ENCODE results near the gene G3BP1.

The G3BP1 gene

DNA sequence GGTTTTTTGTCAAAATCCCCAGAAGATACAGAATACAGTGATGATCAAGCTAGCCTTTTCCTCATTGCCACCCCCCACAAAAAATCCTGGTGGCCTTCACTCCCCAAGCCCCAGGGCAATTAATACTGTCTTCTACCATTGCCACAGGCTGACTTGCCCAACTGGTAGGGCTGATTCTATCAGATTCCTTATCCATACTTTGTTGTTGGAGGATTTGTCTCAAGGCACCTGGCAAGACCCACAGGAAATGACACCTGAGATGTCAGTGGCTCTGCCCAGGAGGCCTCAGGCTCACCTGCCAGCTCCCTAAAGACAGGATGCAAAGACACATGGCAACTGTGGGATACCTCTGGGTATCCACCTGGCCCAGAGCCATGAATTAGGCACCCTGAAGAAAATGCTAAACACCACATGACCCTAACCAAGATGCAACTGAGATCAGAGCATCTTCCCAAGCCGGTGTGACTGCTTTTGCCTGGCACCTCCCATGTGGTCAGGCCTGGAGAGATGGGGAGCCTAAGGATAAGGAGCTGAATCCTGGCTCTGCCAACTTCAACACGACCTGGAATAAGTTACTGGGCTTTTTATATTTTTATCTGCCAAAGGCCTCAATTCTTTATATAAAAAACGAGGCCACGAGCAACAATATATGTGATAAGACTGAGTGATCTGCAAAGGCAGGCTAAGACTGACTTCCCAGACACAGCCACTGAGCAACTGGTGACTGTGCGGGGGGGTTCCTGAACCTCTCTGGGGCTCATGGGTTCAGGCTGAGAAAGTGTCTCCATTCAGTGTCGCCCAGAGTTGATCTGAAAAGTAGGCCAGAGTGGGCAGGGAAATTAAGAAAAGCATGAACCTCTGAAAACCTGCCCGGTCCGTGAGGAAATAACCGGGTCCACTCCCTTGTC lies 14.3 kb upstream of the G3BP1 start:
- Mint-ChIP-seq H3K9me3 (no peaks in the 10 kb centered on the region), H3K36me3 (ENCODE audit: low read depth) (peaks cover 10% of the 10 kb centered on the region), H3K4me1 (peaks cover 39% of the 10 kb centered on the region), H3K4me3 (peak overlapping the region; percentile 82 to 88 (median 86)), H3K27me3 (ENCODE audit: low read depth) (no peaks in the 10 kb centered on the region), H3K27ac (peak overlapping the region; percentile 23 to 99 (median 88))
- TF ChIP-seq CTCF (IDR thresholded peaks at IDR 0.05; ENCODE audit: unreplicated experiment in 3 of 3), result no peak

GRCh38 chr5:151758141-151758429 lies 13.7 kb upstream of the G3BP1 start:
- H3K27me3 Mint-ChIP-seq (ENCODE audit: low read depth), result no peaks in the 10 kb centered on the region
- peaks cover 5% of the 10 kb centered on the region for H3K36me3 Mint-ChIP-seq (ENCODE audit: low read depth)
- peak overlapping the region; percentile 79 to 99 (median 88) for H3K27ac Mint-ChIP-seq
- H3K9me3 Mint-ChIP-seq, result no peaks in the 10 kb centered on the region
- TF ChIP-seq CTCF (IDR thresholded peaks at IDR 0.05; ENCODE audit: unreplicated experiment in 3 of 3), result no peak
- H3K4me1 Mint-ChIP-seq, result peaks cover 39% of the 10 kb centered on the region
- H3K4me3 Mint-ChIP-seq, result peak overlapping the region; percentile 82 to 88 (median 86)

DNA sequence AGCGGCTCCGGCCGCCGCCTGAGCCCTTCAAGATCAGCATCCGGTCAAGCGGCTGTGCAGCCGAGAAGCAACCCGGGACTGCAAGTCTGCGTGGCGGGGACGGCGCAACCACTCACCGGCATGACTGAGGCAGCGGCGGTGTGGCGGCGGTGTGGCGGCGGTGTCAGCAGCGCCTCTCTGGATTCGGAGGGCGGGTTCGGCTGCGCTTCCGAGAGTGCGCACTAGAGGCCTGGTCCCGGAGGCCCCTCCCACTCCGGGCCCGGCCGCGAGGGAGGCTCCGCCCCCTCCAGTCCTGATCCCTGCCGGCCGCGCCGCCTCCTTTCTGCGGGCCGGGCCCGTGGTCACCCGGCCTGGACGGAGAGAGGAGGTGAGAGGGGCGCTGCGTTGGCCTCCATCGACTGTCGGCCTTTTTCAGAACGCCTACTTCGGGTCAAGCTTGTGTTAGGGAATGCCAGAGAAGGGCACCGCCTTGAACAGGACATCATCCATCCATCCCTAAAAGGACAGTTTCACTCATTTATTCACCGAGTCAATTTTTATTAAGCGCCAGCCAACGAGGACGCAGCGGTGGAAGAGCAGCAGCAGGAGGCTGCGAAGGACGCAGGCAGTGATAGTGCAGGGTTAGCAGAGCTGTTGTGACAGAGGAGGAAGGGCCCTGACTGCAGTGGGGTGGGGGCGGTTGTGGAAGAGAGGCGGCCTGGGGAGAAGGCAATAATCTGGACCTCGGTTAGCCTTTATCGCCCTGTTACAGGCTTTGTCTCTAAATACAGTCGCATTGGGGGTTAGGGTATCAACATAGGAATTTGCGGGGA lies 13.1 kb upstream of the G3BP1 start, which contains the start of gene ATOX1:
TSS of gene ATOX1 (minus strand) at position 202 of the 812 bp plus-strand sequence. CDS start at position 122, 80 bp downstream.
- Mint-ChIP-seq H3K27me3 (ENCODE audit: low read depth) (no peaks in the 10 kb centered on the region), H3K4me1 (peaks cover 39% of the 10 kb centered on the region), H3K36me3 (ENCODE audit: low read depth) (peaks cover under 1% of the 10 kb centered on the region), H3K4me3 (peak within 1 kb of the TSS; percentile 82 to 88 (median 86)), H3K9me3 (no peaks in the 10 kb centered on the region), H3K27ac (peak within 1 kb of the TSS; percentile 79 to 99 (median 88))
- TF ChIP-seq CTCF (IDR thresholded peaks at IDR 0.05; ENCODE audit: unreplicated experiment in 3 of 3), result peak in 1 of 3 experiments; percentile 28

- TF ChIP-seq CTCF (IDR thresholded peaks at IDR 0.05; ENCODE audit: unreplicated experiment in 3 of 3), result no peak
- H3K27ac Mint-ChIP-seq, result no peak overlapping the region
- H3K4me3 Mint-ChIP-seq, result no peak overlapping the region
- H3K9me3 Mint-ChIP-seq, result no peaks in the 10 kb centered on the region
- H3K27me3 Mint-ChIP-seq (ENCODE audit: low read depth), result no peaks in the 10 kb centered on the region
- no peaks in the 10 kb centered on the region for H3K36me3 Mint-ChIP-seq (ENCODE audit: low read depth)
- peaks cover 6% of the 10 kb centered on the region for H3K4me1 Mint-ChIP-seq
Observed at GRCh38 chr5:151764801-151765200, 7.0 kb upstream of the G3BP1 start.

GRCh38 chr5:151766975-151767374 lies 4.8 kb upstream of the G3BP1 start:
- peaks cover 10% of the 10 kb centered on the region for H3K4me1 Mint-ChIP-seq
- TF ChIP-seq CTCF (IDR thresholded peaks at IDR 0.05; ENCODE audit: unreplicated experiment in 3 of 3), result no peak
- H3K9me3 Mint-ChIP-seq, result no peaks in the 10 kb centered on the region
- H3K36me3 Mint-ChIP-seq (ENCODE audit: low read depth), result no peaks in the 10 kb centered on the region
- H3K27ac Mint-ChIP-seq, result peak overlapping the region in 1 of 3 experiments; percentile 60
- H3K4me3 Mint-ChIP-seq, result peak overlapping the region in 1 of 3 experiments; percentile 33
- H3K27me3 Mint-ChIP-seq (ENCODE audit: low read depth), result no peaks in the 10 kb centered on the region

Data from nephron (organoid).